Upper lobe of left lung (tissue), 4 donors: ENCODE measurements around the gene RPS15A.

Experiments
- CTCF ChIP-seq, 6 experiments: fragments of 450-650 bp in 4 of 6; fragments of 200-600 bp in 2 of 6; sonication (generic) in 2 of 6; IDR thresholded peaks; one replicate each; pipeline ENCODE4 v1.5.1; 2016 to 2019; ENCODE audit warnings: antibody characterized with exemption in 6 of 6
- EP300 ChIP-seq, 4 donors: sonication (generic); formaldehyde crosslinking; IDR thresholded peaks; one replicate each; pipeline ENCODE4 v1.5.1; 2017; ENCODE audit warnings: antibody characterized with exemption in 4 of 4, control low read depth in 2 of 4
- POLR2A ChIP-seq, 4 donors: fragments of 450-650 bp; IDR thresholded peaks; one replicate each; pipeline ENCODE4 v1.5.1; 2016 to 2017; ENCODE audit warnings: antibody characterized with exemption in 4 of 4, mild to moderate bottlenecking in 2 of 4
- POLR2AphosphoS5 ChIP-seq, 2 donors: sonication (generic); formaldehyde crosslinking; IDR thresholded peaks; one replicate each; pipeline ENCODE4 v1.5.1; 2017; ENCODE audit warnings: antibody characterized with exemption in 2 of 2

- no peak for TF ChIP-seq CTCF (IDR thresholded peaks at IDR 0.05)
- no peak for TF ChIP-seq POLR2A (IDR thresholded peaks at IDR 0.05)
- TF ChIP-seq POLR2AphosphoS5 (IDR thresholded peaks at IDR 0.05), result no peak
- TF ChIP-seq EP300 (IDR thresholded peaks at IDR 0.05), result no peak
These were observed 7.3 kb downstream of the RPS15A start for GRCh38 chr16:18782697-18783429.
